Measurements from ENCODE around the gene PLA2G4F.

DNA sequence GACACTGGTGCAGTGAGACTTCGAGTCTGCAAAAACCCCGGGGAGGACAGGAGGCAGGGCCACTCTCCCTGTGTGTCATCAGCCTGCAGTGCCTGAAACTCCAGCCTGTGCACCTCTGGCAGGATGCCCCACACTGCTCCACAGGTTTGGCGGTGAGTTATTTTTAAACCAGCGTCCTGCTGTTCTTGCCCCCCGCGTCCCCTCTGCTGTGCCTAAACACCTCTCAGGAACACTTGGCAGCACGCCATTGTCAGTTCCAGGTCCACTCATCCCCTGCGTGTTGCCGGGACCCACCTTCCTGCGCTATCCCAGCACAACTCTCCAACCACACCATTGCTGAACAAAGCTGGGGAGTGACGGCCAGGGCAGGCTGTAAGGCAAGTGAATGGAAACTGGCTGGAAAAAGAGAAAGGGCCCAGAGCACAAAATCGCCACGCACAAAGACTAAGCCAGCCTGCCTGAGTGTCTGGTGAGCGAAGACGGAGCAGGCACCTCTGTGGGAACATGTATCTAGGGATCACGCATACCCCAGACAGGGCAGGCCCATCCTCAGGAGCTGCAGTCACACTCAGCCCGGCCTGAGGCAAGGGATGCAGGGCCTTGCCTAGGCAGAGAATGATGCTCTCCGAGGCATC is 3.1 kb upstream of the PLA2G4F start:
- TF ChIP-seq ZNF274 (IDR thresholded peaks at IDR 0.05; ENCODE audit: low read depth, low read length) (no peak), YY1 (IDR thresholded peaks at IDR 0.05; ENCODE audit: insufficient read depth, insufficient read length) (no peak)
